Hematopoietic multipotent progenitor cell treated with erythropoietin and hydrocortisone succinate and interleukin-3 and kit ligand, for 6 days (in vitro differentiated cells): ENCODE results near the gene SMARCB1.

Experiments used
- DNase-seq: peaks from one replicate; pipeline ENCODE4 v3.0.0-alpha.2; 2015

The SMARCB1 gene

GRCh38 chr22:23762842-23763578 lies 23.8 kb upstream of the SMARCB1 start, which contains the start of gene C22orf15:
Gene C22orf15 (plus strand): TSS chr22:23762990. CDS start chr22:23763307, 317 bp downstream.
- peak; percentile 48 for DNase-seq

- peak; percentile 57 for DNase-seq
These were observed 23.2 kb upstream of the SMARCB1 start for GRCh38 chr22:23763579-23763945.

GRCh38 chr22:23763954-23764353 lies 22.8 kb upstream of the SMARCB1 start:
- DNase-seq, result no peak

- DNase-seq, result no peak
These were observed 21.6 kb upstream of the SMARCB1 start for GRCh38 chr22:23764899-23765881.

- no peak for DNase-seq
These were observed 19.5 kb upstream of the SMARCB1 start for GRCh38 chr22:23767303-23767672.

- DNase-seq, result peak; percentile 92
These were observed 18.9 kb upstream of the SMARCB1 start, which contains the start of gene CHCHD10 for GRCh38 chr22:23767673-23768548. Gene CHCHD10 (minus strand): TSS chr22:23767972. CDS start chr22:23767874, 98 bp downstream.

GRCh38 chr22:23769321-23769965 lies 17.3 kb upstream of the SMARCB1 start:
- no peak for DNase-seq

- no peak for DNase-seq
These were observed 14.5 kb upstream of the SMARCB1 start for GRCh38 chr22:23772315-23772648.

GRCh38 chr22:23772649-23773473 lies 13.9 kb upstream of the SMARCB1 start, which contains the start of gene MMP11:
Gene MMP11 (plus strand): TSS chr22:23772849. CDS start chr22:23772871, 22 bp downstream.
- peak; percentile 78 for DNase-seq

GRCh38 chr22:23773483-23774113 lies 13.2 kb upstream of the SMARCB1 start:
- DNase-seq, result no peak

GRCh38 chr22:23774114-23774921 lies 12.4 kb upstream of the SMARCB1 start:
- no peak for DNase-seq

GRCh38 chr22:23774922-23775436 lies 11.8 kb upstream of the SMARCB1 start:
- DNase-seq, result no peak

GRCh38 chr22:23775779-23776375 lies 10.9 kb upstream of the SMARCB1 start:
- DNase-seq, result no peak

- DNase-seq, result no peak
These were observed 8.8 kb upstream of the SMARCB1 start for GRCh38 chr22:23777776-23778576.

GRCh38 chr22:23778577-23778900 lies 8.2 kb upstream of the SMARCB1 start:
- no peak for DNase-seq

- no peak for DNase-seq
These were observed 7.7 kb upstream of the SMARCB1 start for GRCh38 chr22:23779083-23779482.

GRCh38 chr22:23779731-23780130 lies 7.0 kb upstream of the SMARCB1 start:
- no peak for DNase-seq

- no peak for DNase-seq
These were observed 6.5 kb upstream of the SMARCB1 start for GRCh38 chr22:23780146-23780748.
